ENCODE results near the gene OR6X1. TPM values are rescaled to one million over a fixed set of nuclear protein-coding genes. Genes with fewer than 3 reads are reported as not detected.

The OR6X1 gene, protein sequence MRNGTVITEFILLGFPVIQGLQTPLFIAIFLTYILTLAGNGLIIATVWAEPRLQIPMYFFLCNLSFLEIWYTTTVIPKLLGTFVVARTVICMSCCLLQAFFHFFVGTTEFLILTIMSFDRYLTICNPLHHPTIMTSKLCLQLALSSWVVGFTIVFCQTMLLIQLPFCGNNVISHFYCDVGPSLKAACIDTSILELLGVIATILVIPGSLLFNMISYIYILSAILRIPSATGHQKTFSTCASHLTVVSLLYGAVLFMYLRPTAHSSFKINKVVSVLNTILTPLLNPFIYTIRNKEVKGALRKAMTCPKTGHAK
- not detected in 2 replicates for total RNA-seq (2014; rRNA removed; shearing (Covaris generic))

DNA sequence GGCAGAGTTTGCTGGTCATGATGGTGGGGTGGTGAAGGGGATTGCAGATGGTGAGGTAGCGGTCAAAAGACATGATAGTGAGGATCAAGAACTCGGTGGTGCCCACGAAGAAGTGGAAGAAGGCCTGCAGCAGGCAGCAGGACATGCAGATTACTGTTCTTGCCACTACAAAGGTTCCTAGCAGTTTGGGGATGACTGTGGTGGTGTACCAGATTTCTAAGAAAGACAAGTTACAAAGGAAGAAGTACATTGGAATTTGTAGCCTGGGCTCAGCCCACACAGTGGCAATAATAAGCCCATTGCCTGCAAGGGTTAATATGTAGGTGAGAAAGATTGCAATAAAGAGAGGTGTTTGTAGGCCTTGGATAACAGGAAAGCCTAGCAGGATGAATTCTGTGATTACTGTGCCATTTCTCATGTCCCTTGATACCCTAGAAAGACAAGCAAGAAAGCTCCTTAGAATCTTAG, at the start of gene OR6X1:
Gene OR6X1 (minus strand): TSS at position 418 of the 468 bp plus-strand sequence. CDS start 0 bp downstream, at position 418.
- no peak for DNase-seq (ENCODE audit: low spot score)
- in situ Hi-C loops (cut with HindIII; ENCODE audit: low sequenced_read_pairs) = no loop called here

DNA sequence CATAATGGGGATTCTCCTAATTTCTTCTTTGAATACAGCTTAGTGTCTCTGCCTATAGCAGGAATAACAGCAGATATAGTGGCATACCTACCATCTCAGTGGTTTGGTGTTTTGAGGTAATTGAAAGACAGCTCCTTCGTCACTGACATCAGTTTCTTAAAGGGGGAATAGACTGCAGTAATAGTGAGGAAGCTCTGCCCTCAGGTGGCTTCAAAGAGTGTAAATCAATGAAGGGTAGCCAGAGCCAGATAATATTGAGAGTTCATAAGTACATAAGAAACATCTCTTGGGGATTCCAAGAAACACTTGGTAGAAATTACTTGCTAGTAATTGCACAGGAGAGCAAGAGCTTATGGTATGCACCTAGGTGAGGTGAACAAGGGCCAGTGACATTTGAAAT, 47.4 kb upstream of the OR6X1 start:
- no peak for DNase-seq (ENCODE audit: low spot score)
- in situ Hi-C loops (cut with HindIII; ENCODE audit: low sequenced_read_pairs) = no loop called here

DNA sequence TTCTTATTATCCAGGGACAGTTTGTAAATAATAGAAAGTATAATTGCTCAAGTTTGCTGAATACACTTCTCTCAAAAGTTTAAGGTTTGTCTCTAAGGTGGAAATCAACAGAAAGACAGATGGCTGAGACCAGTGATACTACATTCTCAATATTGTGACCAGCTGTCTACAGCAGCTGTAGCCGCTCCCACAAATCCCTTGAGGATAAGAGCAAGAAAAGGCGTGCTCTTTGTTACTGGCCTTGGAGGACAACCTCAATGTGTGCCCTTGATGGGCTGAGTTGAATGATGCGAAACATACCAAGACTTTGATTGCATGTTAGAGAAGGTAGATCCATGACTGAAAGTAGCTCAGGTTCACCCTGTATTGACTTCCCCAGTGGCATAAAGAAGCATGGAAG, 45.7 kb upstream of the OR6X1 start:
- in situ Hi-C loops (cut with HindIII; ENCODE audit: low sequenced_read_pairs) = no loop called here
- no peak for DNase-seq (ENCODE audit: low spot score)

DNA sequence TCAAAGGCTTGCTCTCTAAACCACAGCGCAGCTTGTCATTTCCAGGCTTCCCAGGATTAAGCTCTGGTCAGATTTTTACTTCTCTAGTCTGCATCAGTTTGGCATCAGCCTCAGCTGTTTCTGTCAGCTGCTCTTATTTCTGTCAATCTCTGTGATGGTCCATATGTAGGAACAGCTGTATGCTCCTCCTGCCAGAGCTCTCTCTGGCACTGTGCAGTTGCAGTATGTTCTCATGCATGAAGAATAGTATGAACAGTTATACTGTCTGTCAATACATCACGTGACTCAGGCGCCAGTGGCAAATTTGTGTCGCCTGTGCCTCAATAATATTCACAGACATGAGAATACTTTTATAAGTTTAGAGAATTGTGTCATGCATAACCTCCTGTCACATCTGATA, 45.1 kb upstream of the OR6X1 start:
- DNase-seq (ENCODE audit: low spot score) = no peak
- in situ Hi-C loops (cut with HindIII; ENCODE audit: low sequenced_read_pairs) = no loop called here

DNA sequence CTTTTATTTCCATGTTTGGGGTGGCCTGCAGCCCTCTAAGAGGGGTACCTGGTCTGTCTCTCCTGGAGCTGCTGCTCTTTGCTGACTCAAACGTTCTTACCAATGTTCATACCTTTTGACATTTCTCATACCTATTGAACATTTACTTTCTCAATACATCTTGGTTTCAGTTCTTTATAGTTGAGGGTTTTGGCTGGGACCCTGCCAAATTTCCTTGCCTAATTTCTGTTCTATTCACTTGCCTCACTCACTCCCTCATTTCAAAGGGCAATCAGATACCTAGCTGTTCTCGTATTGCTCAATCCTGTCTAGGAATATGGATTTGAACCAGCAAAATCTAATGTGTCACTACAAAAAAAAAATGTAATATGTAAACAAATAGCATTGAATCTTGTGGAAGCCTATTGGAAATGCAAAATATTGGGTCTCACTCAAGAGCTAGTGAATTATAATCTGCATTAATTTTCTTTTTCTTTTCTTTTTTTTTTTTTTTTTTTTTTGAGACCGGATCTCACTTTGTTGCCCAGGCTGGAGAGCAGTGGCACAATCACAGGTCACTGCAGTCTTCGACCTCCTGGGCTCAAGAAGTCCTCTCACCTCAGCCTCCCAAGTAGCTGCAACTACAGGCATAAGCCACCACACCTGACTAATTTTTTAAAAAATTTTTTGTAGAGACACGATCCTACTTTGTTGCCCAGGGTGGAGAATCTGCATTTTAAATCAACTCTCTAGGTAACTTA, 44.4 kb upstream of the OR6X1 start:
- no peak for DNase-seq (ENCODE audit: low spot score)
- in situ Hi-C loops (cut with HindIII; ENCODE audit: low sequenced_read_pairs) = no loop called here

DNA sequence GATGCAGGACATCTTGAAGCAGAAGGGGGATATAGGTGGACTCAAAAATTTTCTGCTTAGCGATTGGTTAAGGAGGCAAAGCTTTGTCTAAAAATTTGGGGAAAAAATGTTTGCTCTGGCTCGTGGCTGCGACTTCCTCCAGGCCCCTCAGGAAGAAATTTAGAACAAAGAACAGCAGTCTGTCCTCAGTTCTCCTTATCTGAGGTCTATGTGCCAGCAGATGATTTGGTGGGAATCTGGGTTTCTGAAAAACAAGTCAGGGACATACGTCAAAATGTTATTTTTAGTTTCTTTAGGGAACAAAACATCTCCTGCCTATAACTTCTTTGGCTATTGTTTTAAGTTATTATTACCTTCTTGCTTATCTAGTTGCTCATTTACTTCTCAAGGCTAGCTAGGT, 43.8 kb upstream of the OR6X1 start:
- DNase-seq (ENCODE audit: low spot score) = no peak
- in situ Hi-C loops (cut with HindIII; ENCODE audit: low sequenced_read_pairs) = no loop called here

DNA sequence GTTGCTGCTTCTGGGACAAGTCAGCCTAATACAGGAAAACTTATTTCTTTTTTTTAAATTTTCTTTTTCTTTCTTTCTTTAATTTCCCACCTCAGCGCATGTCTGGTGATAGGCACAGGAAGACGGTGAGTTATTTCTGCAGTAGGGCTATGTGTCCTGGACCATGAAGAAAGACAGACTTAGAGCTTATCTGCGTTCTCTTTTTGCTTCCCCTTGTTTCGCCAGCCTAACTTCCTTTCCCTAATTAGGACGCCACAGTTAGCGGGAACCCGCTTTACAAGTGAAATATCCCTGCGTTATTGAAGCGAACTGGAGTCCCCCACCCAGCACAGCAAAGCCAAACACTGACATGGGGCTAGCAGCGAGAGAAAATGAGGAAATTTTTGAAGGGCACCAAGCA, 43.2 kb upstream of the OR6X1 start:
- no peak for DNase-seq (ENCODE audit: low spot score)
- in situ Hi-C loops (cut with HindIII; ENCODE audit: low sequenced_read_pairs) = no loop called here

DNA sequence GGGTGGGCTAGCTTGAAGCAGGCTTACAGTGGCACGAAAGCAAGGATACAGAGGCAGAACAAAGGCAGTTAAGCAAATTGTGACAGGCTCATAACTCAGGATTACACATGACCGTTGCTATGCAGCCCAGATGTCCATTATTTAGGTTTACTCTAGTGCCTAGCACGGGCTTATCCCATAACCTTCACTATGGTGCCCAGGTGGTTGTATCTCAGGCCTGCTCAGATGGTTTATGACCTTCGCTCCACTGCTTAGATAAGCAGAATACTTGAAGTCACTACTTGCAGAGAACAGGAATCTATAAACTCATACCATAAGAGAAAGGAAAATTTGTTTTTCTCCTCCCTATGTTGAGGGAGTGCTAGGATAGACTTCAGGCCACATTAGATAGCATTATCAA, 42.8 kb upstream of the OR6X1 start:
- no peak for DNase-seq (ENCODE audit: low spot score)
- in situ Hi-C loops (cut with HindIII; ENCODE audit: low sequenced_read_pairs) = no loop called here

DNA sequence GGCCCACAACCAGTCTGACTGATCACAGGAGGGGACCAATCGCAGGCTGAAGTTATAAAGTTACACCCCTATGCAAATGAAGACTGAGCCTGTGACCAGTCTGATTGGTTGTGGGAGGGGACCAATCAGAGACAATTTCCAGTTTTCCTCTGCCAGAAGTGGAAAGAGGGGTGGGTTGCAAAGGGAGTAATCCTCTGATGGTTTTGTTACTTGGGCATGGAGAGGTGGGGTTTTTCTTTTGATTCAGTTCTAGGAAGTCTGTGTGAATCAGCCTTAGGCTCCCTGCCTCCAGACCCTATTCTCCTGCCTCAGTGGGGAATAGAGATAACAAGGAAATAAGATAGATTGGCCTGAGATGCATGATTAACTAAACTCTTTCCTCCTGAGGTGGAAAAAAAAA, 41.9 kb upstream of the OR6X1 start:
- in situ Hi-C loops (cut with HindIII; ENCODE audit: low sequenced_read_pairs) = no loop called here
- DNase-seq (ENCODE audit: low spot score) = no peak

DNA sequence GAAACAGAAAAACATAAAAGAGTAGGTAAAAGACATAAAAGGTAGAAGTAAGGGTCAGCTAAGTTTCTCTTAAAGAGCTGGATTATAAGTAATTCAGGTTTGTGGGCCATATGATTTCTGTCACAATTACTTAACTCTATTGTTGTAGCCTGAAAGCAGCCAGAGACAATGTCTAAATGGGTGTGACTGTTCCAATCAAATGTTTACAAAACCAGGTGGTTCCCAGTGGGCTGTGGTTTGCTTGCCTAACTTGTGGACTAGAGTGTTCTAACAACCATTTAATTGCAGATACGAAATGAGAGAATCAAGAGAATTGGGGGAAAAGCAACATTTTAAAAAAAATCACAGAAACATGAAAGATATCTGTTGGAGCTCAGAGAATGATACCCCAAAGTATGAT, 29.2 kb upstream of the OR6X1 start:
- no peak for DNase-seq (ENCODE audit: low spot score)
- in situ Hi-C loops (cut with HindIII; ENCODE audit: low sequenced_read_pairs) = no loop called here

DNA sequence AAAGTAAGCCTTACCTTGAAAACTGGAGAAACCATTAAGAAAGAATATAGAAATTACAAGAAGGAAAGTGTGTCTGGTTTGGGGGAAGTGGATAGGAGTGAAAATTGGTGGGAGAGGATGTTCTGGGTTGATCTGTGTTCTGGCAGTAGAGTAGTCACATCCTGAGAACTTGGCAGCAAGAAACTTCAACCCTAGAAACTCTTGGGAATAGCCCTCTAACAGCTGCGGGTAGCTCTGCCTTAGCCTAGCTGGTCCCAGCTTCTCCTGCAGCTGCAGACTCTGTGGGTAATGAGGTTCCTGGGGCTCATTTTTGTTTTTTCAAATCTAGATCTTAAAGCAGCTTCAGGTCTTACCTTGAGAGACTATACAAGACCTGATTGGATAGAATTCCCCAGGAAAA, 24.2 kb upstream of the OR6X1 start:
- in situ Hi-C loops (cut with HindIII; ENCODE audit: low sequenced_read_pairs) = no loop called here

DNA sequence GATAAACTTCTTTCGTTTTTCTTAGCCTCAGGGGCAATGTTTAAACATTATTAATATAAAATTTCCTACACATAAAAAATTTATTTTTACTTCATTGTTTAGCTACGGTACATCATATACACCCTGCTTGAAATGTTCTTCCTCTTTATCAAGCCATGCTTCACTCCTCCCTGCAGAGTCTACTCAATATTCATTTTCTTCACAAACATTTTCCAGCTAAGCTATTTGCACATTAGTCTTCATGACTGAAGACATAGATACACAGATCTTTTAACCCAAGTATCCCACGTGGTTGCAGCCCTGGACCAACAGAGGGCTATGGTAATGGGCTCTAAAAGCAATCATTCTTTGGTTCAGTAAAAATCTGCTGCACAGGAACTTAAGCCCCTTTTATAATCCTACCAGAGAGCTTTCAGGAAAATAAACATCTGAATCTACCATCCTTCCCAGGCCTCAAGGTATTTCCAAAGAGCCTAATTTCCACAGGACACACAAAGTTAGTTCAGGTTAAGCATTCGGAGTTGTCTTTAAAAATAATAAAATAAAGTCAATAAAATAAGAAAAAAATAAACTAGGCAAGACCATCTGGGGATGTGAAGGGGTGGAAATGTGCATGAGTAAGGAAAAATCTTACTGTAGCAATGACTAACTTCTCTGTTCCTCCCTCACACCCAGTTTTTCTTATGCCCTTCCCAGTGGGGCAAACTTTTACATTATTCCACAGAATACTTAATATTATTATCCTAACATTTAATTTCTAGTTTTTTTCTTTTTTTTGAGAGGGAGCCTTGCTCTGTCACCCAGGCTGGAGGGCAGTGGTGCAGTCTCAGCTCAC, 21.6 kb upstream of the OR6X1 start:
- DNase-seq (ENCODE audit: low spot score) = no peak
- in situ Hi-C loops (cut with HindIII; ENCODE audit: low sequenced_read_pairs) = no loop called here

More for the DNA sequence above, 24.2 kb upstream of the OR6X1 start:
- no peak for DNase-seq (ENCODE audit: low spot score)

DNA sequence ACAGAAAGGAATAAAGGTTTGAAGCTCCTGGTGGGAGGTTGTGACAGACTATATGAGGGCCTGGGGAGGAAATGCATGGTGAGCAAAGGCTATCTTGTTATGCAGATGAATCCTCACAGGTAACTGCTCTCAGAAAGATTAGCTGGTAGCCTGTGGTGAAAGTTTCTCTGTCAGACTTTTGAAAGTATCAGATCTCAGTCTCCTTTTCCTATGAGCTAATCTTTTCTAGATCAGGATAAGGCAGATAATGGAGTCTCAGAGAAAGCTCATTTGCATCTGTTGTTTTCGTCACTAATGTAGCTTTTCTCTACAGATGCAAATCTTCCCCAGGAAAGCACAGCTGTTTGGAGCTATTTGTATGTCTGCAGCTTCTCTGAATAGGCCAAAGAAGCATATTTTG, 21.0 kb upstream of the OR6X1 start:
- no peak for DNase-seq (ENCODE audit: low spot score)
- in situ Hi-C loops (cut with HindIII; ENCODE audit: low sequenced_read_pairs) = no loop called here

DNA sequence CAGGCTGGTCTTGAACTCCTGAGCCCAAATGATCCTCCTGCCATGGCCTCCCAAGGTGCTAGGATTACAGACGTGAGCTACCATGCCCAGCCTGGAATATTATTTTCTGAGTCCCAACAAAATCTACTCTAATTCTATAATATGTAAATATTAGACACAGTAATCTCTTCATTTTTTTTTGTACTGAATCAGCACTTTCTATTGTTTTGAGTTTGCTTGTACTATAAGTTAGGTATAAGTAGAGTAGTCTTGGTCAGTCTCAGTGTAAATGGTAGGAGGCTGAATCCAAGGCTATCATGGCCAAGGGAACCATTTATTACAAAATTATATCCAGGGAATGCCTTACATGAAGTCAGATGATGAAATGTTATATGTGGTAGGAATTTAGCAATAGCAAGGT, 19.6 kb upstream of the OR6X1 start:
- in situ Hi-C loops (cut with HindIII; ENCODE audit: low sequenced_read_pairs) = no loop called here

DNA sequence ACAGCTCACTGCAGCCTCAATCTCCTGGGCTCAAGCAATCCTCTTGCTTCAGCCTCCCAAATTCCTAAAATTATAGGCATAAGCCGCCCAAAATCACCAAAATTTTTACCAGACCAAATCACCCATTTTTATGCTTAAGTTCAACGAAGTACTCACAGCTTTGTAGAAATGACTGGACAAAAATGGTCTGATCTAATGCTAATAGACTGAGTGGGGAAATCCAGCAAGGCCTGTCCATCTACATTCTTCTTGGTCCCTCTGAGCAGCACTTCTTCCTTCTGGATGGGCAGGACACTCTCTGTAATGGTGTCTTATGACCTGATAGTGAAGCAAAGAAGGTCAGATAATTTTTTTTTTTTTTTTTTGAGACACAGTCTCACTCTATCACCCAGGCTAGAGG, 18.7 kb upstream of the OR6X1 start:
- in situ Hi-C loops (cut with HindIII; ENCODE audit: low sequenced_read_pairs) = no loop called here
- DNase-seq (ENCODE audit: low spot score) = no peak

More for the DNA sequence above, 19.6 kb upstream of the OR6X1 start:
- no peak for DNase-seq (ENCODE audit: low spot score)

DNA sequence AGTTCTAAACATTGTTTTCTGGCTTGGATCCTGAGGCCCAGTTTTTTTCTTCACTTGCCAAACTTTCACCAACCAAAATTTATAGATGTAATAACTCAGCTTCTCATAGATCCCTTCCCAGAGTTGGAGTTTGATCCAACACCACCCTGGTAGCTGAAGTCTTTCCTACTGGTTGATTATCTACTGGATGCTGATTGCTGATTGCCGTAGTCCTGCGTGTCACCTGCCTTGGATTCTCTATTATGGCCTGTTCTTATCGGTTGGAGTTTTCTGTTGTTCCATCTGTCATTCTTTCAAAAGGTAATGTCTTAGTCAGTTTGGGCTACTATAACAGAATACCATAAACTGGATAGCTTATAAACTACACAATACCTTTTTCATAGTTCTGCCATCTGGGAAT, 17.3 kb upstream of the OR6X1 start:
- in situ Hi-C loops (cut with HindIII; ENCODE audit: low sequenced_read_pairs) = no loop called here

DNA sequence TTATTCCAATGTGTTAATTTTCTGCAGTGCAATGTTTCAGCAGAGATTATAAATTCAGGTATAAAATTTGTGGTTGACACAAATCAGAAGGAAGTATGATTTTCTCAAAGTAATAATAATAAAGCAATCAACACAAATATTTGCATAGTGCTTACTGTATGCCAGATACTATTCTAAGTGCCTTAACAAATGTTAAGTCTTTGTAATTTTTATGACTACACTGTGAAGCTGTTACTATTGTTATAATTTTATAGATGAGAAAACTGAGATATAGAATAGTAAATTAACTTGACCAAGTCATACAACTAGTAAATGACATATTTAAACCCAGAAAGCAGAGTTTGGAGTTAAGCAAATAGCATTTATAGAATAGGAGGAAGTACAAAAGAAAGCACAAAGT, 16.4 kb upstream of the OR6X1 start:
- no peak for DNase-seq (ENCODE audit: low spot score)
- in situ Hi-C loops (cut with HindIII; ENCODE audit: low sequenced_read_pairs) = no loop called here

More for the DNA sequence above, 17.3 kb upstream of the OR6X1 start:
- no peak for DNase-seq (ENCODE audit: low spot score)

DNA sequence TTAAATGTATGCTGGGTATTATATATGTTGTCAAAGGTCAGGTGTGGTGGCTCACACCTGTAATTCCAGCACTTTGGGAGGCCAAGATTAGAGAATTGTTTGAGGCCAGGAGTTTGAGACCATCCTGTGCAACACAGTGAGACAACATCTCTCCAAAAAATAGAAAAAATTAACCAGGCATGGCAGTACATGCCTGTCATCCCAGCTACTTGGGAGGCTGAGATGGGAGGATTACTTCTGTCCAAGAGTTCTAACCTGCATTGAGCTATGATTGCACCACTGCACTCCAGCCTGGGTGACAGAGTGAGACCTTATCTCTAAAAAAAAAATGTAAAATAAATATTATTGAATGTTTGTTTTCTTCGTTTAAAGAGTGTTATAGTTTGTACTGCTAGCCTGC, 11.3 kb upstream of the OR6X1 start:
- no peak for DNase-seq (ENCODE audit: low spot score)
- in situ Hi-C loops (cut with HindIII; ENCODE audit: low sequenced_read_pairs) = no loop called here

DNA sequence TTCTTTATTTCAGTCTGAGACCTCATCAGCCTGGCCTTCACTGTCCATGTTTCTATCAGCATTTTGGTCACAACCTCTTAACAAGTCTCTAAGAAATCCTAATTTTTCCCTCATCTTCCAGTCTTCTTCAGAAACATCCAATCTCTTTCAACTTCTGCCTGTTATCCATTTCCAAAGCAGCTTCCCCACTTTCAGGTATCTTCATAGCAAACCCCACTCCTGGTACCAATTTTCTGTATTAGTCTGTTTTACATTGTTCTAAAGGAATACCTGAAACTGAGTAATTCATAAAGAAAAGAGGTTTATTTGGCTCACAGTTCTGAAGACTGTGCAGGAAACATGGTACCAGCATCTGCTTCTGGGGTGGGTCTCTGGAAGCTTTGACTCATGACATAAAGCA, 8.1 kb upstream of the OR6X1 start:
- no peak for DNase-seq (ENCODE audit: low spot score)
- in situ Hi-C loops (cut with HindIII; ENCODE audit: low sequenced_read_pairs) = no loop called here

DNA sequence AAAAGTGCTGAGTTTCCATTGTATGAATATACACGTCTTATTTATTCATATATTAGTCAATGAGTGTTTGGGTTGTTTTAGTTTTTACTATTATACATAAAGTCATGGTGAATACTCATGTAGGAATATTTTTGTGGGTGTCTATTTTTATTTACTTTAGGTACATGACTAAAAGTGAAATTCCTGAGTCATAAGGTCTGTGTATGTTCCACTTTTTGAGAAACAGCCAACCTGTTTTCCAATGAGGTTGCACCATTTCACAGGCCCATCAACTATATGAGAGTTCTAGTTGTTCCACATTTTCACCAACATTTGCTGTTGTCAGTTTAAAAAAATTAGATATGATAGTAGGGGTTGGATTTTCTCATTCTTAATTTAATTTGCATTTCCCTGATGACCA, 6.6 kb upstream of the OR6X1 start:
- in situ Hi-C loops (cut with HindIII; ENCODE audit: low sequenced_read_pairs) = no loop called here
- DNase-seq (ENCODE audit: low spot score) = no peak

Measured in G401 (cell line).